Keratinocyte (primary cell): Measurements from ENCODE around the gene ALDH1A3. TPM values are rescaled to one million over a fixed set of nuclear protein-coding genes. Genes with fewer than 3 reads are reported as not detected.

Experiments used
- DNase-seq: peaks from one replicate; pipeline ENCODE4 v3.0.0-alpha.2; 2011; ENCODE audit warnings: low read depth, missing footprints, low spot score
- FAIRE-seq: peaks from 2 replicates; lab custom pipeline; 2011; peaks lifted over from hg19 to GRCh38; lab: Jason Lieb, UNC
- H2AFZ ChIP-seq: 2 replicates; pipeline ENCODE4 v1.6.0; 2012; ENCODE audit warnings: low read length, control low read depth, inconsistent platforms; ENCODE audit not compliant: control insufficient read depth
- H3K27ac ChIP-seq: 2 replicates; pipeline ENCODE4 v1.5.1; 2011; ENCODE audit warnings: low read length; ENCODE audit not compliant: control insufficient read depth, insufficient read depth
- H3K27me3 ChIP-seq: 3 replicates; pipeline ENCODE4 v1.6.0; 2011; ENCODE audit warnings: low read length; ENCODE audit not compliant: control insufficient read depth, insufficient read depth; ENCODE audit errors: extremely low read depth
- H3K36me3 ChIP-seq, 2 experiments: 2 replicates in 1 of 2; 3 replicates in 1 of 2; pipeline ENCODE4 v1.5.1; 2011; ENCODE audit warnings: low read length in 2 of 2, mild to moderate bottlenecking in 1 of 2; ENCODE audit not compliant: control insufficient read depth in 2 of 2, insufficient read depth in 2 of 2; ENCODE audit errors: extremely low read depth in 1 of 2
- H3K4me1 ChIP-seq: 3 replicates; pipeline ENCODE4 v1.5.1; 2011; ENCODE audit warnings: low read length; ENCODE audit not compliant: control insufficient read depth, insufficient read depth; ENCODE audit errors: extremely low read depth
- H3K4me2 ChIP-seq: 3 replicates; pipeline ENCODE4 v1.6.0; 2011; ENCODE audit warnings: low read depth, low read length; ENCODE audit not compliant: control insufficient read depth, insufficient read depth; ENCODE audit errors: extremely low read depth
- H3K4me3 ChIP-seq, 3 experiments: fragments of 200-600 bp in 1 of 3; sonication (generic) in 1 of 3; 2 replicates in 2 of 3; 3 replicates in 1 of 3; pipeline ENCODE4 v1.5.1; 2011 to 2016; ENCODE audit warnings: low read length in 3 of 3, mild to moderate bottlenecking in 3 of 3, control low read depth in 2 of 3, inconsistent platforms in 1 of 3, low read depth in 1 of 3, mixed read lengths in 1 of 3, mixed run types in 1 of 3, moderate library complexity in 1 of 3; ENCODE audit not compliant: control insufficient read depth in 2 of 3, insufficient read depth in 2 of 3; ENCODE audit errors: extremely low read depth in 1 of 3
- H3K79me2 ChIP-seq: 2 replicates; pipeline ENCODE4 v1.6.0; 2012; ENCODE audit warnings: low read length; ENCODE audit not compliant: control insufficient read depth, insufficient read depth
- H3K9ac ChIP-seq: 3 replicates; pipeline ENCODE4 v1.6.0; 2011; ENCODE audit warnings: low read length; ENCODE audit not compliant: control insufficient read depth, insufficient read depth; ENCODE audit errors: extremely low read depth
- H3K9me1 ChIP-seq: 3 replicates; pipeline ENCODE4 v1.6.0; 2011; ENCODE audit warnings: low read length; ENCODE audit not compliant: control insufficient read depth, insufficient read depth; ENCODE audit errors: extremely low read depth
- H3K9me3 ChIP-seq: 2 replicates; pipeline ENCODE4 v1.5.1; 2012; ENCODE audit warnings: low read depth, low read length; ENCODE audit not compliant: control insufficient read depth
- H4K20me1 ChIP-seq: 3 replicates; pipeline ENCODE4 v1.6.0; 2011; ENCODE audit warnings: low read length; ENCODE audit not compliant: control insufficient read depth, insufficient read depth; ENCODE audit errors: extremely low read depth
- EZH2 ChIP-seq: IDR thresholded peaks from one replicate; pipeline ENCODE4 v1.6.1; 2012; ENCODE audit warnings: inconsistent platforms, mild to moderate bottlenecking, low read length, moderate library complexity
- dilution Hi-C: fragments of 300-500 bp; cut with MboI; formaldehyde crosslinking; loops from one replicate; pipeline ENCODE4 v1.7.0; 2020; ENCODE audit warnings: low sequenced_read_pairs; ENCODE audit not compliant: extremely low pct_ligation_motif_present
- polyA plus RNA-seq, 5 experiments: library from polyadenylated mRNA; depleted of rRNA in 3 of 5; stranded (reverse) in 3 of 5; stranded (forward) in 1 of 5; unstranded in 1 of 5; fragments of >200 nt; gene quantifications; 1 replicate in 1 of 5; 2 replicates in 3 of 5; 3 replicates in 1 of 5; pipeline versions ENCODE4 v1.2.1 to v1.2.3, GENCODE V29; 2011 to 2012; ENCODE audit warnings: missing spikeins in 2 of 5, low read depth in 1 of 5, low replicate concordance in 1 of 5
- TF ChIP-seq, protein P1 (sequence below), 3 experiments: IDR thresholded peaks in 1 of 3; conservative IDR thresholded peaks in 1 of 3; optimal IDR thresholded peaks in 1 of 3; 2 replicates in 2 of 3; 3 replicates in 1 of 3; pipeline versions ENCODE3 to v1.5.1; 2011; ENCODE audit warnings: low read length in 3 of 3, mild to moderate bottlenecking in 3 of 3, moderate library complexity in 2 of 3, control low read depth in 1 of 3, inconsistent platforms in 1 of 3; ENCODE audit not compliant: insufficient read depth in 2 of 3; ENCODE audit errors: extremely low read depth in 1 of 3

Gene ALDH1A3
- polyA plus RNA-seq, 1 donor (not counting 4 experiments of a cell fraction or from before 2014, with no cell fraction given): 218 TPM

GRCh38 chr15:100836501-100836900 lies 43.1 kb upstream of the ALDH1A3 start:
- Histone ChIP-seq H3K9me3 (no peaks in the 10 kb centered on the region), H3K9ac (no peak overlapping the region), H3K27ac (no peak overlapping the region), H3K9me1 (no peaks in the 10 kb centered on the region), H2AFZ (no peak overlapping the region), H3K27me3 (no peaks in the 10 kb centered on the region), H3K4me3 (no peak overlapping the region), H3K36me3 (no peaks in the 10 kb centered on the region), H3K4me2 (no peak overlapping the region), H3K79me2 (no peaks in the 10 kb centered on the region), H4K20me1 (no peaks in the 10 kb centered on the region), H3K4me1 (peaks cover 4% of the 10 kb centered on the region)
- FAIRE-seq (no peak), DNase-seq (no peak)
- TF ChIP-seq, protein P1, sequence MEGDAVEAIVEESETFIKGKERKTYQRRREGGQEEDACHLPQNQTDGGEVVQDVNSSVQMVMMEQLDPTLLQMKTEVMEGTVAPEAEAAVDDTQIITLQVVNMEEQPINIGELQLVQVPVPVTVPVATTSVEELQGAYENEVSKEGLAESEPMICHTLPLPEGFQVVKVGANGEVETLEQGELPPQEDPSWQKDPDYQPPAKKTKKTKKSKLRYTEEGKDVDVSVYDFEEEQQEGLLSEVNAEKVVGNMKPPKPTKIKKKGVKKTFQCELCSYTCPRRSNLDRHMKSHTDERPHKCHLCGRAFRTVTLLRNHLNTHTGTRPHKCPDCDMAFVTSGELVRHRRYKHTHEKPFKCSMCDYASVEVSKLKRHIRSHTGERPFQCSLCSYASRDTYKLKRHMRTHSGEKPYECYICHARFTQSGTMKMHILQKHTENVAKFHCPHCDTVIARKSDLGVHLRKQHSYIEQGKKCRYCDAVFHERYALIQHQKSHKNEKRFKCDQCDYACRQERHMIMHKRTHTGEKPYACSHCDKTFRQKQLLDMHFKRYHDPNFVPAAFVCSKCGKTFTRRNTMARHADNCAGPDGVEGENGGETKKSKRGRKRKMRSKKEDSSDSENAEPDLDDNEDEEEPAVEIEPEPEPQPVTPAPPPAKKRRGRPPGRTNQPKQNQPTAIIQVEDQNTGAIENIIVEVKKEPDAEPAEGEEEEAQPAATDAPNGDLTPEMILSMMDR (optimal IDR thresholded peaks at IDR 0.05 in 1 of 3, IDR thresholded peaks at IDR 0.05 in 1 of 3, conservative IDR thresholded peaks at IDR 0.05 in 1 of 3; ENCODE audit: extremely low read depth in 1 of 3, insufficient read depth in 2 of 3, low read length in 3 of 3): no peak
- no peak for TF ChIP-seq EZH2
- dilution Hi-C loops: no loop called here

GRCh38 chr15:100841426-100841825 lies 38.2 kb upstream of the ALDH1A3 start:
- no peak for DNase-seq
- no peak for TF ChIP-seq EZH2
- TF ChIP-seq, protein P1 (optimal IDR thresholded peaks at IDR 0.05 in 1 of 3, IDR thresholded peaks at IDR 0.05 in 1 of 3, conservative IDR thresholded peaks at IDR 0.05 in 1 of 3; ENCODE audit: extremely low read depth in 1 of 3, insufficient read depth in 2 of 3, low read length in 3 of 3): no peak
- H3K9ac ChIP-seq: no peak overlapping the region

More at GRCh38 chr15:100841426-100841825, 38.2 kb upstream of the ALDH1A3 start:
- H3K4me2 ChIP-seq: no peak overlapping the region
- H3K9me3 ChIP-seq: no peaks in the 10 kb centered on the region
- H3K79me2 ChIP-seq: no peaks in the 10 kb centered on the region
- no peaks in the 10 kb centered on the region for H3K27me3 ChIP-seq
- dilution Hi-C loops: no loop called here
- no peaks in the 10 kb centered on the region for H3K4me1 ChIP-seq
- H3K36me3 ChIP-seq: no peaks in the 10 kb centered on the region
- no peak overlapping the region for H3K4me3 ChIP-seq
- no peak overlapping the region for H3K27ac ChIP-seq
- no peak overlapping the region for H2AFZ ChIP-seq
- FAIRE-seq: no peak
- no peaks in the 10 kb centered on the region for H4K20me1 ChIP-seq
- H3K9me1 ChIP-seq: no peaks in the 10 kb centered on the region
